ACC112 (cell line): Measurements from ENCODE around the gene ATPAF2.
A peak's percentile ranks its signal among the peaks of the same experiment; 100 is the strongest.

Experiments used
- H2AFZ ChIP-seq: fragments of 200-600 bp; sonication (generic); one replicate; pipeline ENCODE4 v1.6.0; 2017; ENCODE audit warnings: antibody characterized with exemption, low read length; ENCODE audit not compliant: unreplicated experiment
- H3K27ac ChIP-seq: fragments of 200-600 bp; sonication (generic); 2 replicates; pipeline ENCODE4 v1.5.1; 2014; ENCODE audit warnings: low read depth, mild to moderate bottlenecking, antibody characterized with exemption, low read length, moderate library complexity
- H3K27me3 ChIP-seq: fragments of 200-600 bp; sonication (generic); 2 replicates; pipeline ENCODE4 v1.6.1; 2014; ENCODE audit warnings: mild to moderate bottlenecking, antibody characterized with exemption, low read length, moderate library complexity, mixed read lengths; ENCODE audit not compliant: insufficient read depth
- H3K36me3 ChIP-seq: fragments of 200-600 bp; sonication (generic); 2 replicates; pipeline ENCODE4 v1.6.1; 2016; ENCODE audit warnings: mild to moderate bottlenecking, antibody characterized with exemption, low read length, moderate library complexity, mixed read lengths; ENCODE audit not compliant: insufficient read depth
- H3K4me1 ChIP-seq: fragments of 200-600 bp; sonication (generic); one replicate; pipeline ENCODE4 v1.6.1; 2016; ENCODE audit warnings: low read length, mixed read lengths; ENCODE audit not compliant: insufficient read depth, unreplicated experiment, control insufficient read depth
- H3K4me3 ChIP-seq: fragments of 200-600 bp; sonication (generic); 2 replicates; pipeline ENCODE4 v1.5.1; 2014; ENCODE audit warnings: mild to moderate bottlenecking, low read depth, low read length
- H3K79me2 ChIP-seq: fragments of 200-600 bp; sonication (generic); one replicate; pipeline ENCODE4 v1.6.0; 2016; ENCODE audit warnings: low read length; ENCODE audit not compliant: control insufficient read depth, unreplicated experiment, insufficient read depth

The ATPAF2 gene

DNA sequence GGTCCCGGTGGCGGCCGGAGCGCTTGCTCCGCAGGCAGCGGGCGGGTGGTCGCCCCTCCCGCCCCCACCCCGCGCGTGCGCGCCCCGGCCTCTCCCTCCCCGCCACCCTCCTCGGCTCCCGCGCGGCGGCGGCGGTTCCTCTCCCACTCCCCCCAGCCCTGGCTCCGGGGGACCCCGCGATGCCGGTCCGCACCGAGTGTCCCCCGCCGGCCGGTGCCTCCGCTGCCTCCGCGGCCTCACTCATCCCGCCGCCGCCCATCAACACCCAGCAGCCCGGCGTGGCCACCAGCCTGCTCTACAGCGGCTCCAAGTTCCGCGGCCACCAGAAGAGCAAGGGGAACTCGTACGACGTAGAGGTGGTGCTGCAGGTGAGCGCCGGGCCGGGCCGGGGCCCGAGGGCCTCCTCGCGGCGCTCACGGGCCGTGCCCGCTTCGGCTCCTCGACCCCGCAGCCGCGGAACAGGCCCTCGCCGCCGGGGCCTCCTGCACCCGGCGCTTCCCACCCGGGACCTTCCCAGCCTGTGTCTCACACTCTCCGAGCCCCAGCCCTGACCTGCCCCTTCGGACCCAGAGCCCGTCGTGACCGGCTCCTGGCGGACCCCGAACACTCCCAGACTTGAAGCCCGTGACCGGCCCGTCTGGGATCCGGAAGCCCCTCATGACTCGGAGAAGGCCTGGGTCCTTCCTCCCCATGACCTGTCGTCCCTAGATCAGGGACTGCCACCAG is 730 bp upstream of the ATPAF2 start:
- no peaks in the 10 kb centered on the region for H3K27me3 ChIP-seq
- H3K4me3 ChIP-seq, result peak overlapping the region; percentile 90
- H3K27ac ChIP-seq, result no peak overlapping the region
- H3K79me2 ChIP-seq, result peaks cover 29% of the 10 kb centered on the region
- no peaks in the 10 kb centered on the region for H3K36me3 ChIP-seq
- H3K4me1 ChIP-seq, result peaks cover 34% of the 10 kb centered on the region
- H2AFZ ChIP-seq, result peak overlapping the region; percentile 76

DNA sequence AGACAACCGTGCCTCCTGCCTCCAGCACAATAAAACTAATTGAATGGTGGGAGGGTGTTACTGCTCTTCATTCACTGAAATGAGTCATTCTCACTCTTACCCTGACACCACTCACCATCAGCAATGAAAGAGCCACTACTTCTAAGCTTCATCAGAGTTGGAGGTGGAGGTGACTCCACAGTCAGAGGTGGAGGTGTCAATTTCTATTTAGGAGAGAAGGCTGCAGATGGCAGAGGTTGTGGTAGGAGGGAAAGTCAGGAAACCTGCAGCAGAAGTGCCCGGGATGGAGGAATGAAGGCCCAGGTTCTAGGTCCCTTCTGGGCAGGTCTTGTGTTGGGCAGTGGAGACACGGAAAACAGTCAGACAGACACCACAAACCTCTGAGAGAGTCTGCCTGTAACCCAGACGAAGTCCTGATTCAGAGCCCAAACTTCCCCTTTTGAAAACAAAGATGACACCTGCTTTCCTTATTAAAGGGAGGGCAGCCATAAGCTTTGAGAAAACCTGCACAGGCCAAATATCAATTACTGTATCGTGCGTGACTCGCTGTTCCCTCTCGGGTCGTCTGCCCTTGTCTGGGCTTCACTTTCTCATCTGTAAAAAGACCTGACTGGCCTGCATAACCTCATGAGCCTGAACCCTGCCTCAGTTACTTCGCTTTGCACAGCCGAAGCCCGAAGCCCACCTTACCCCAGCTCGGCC is 668 bp downstream of the ATPAF2 start:
- H3K36me3 ChIP-seq, result no peaks in the 10 kb centered on the region
- peaks cover 35% of the 10 kb centered on the region for H3K4me1 ChIP-seq
- H3K79me2 ChIP-seq, result peaks cover 35% of the 10 kb centered on the region
- H3K4me3 ChIP-seq, result peak overlapping the region; percentile 90
- H3K27ac ChIP-seq, result no peak overlapping the region
- peak overlapping the region; percentile 69 for H2AFZ ChIP-seq
- H3K27me3 ChIP-seq, result no peaks in the 10 kb centered on the region

DNA sequence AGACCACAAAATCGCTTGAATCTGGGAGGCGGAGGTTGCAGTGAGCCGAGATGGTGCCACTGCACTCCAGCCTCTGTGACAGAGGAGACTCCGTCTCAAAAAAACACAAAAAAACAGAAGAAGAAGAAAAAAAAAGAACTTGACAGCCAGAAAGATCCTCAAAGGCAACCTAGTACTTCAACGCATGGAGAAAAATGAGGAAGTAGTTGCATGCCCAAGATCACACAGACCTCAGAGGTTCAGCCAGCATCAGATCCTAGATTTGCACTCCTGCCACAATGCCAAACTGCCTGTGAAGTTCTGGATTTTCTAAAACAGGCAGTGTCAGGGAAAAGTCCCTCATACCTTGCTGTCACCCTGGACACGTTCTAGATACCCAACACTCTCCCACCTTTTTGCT is 1.5 kb downstream of the ATPAF2 start:
- no peak overlapping the region for H2AFZ ChIP-seq
- peaks cover 37% of the 10 kb centered on the region for H3K4me1 ChIP-seq
- peaks cover 35% of the 10 kb centered on the region for H3K79me2 ChIP-seq
- no peaks in the 10 kb centered on the region for H3K27me3 ChIP-seq
- H3K36me3 ChIP-seq, result no peaks in the 10 kb centered on the region
- H3K27ac ChIP-seq, result no peak overlapping the region
- H3K4me3 ChIP-seq, result peak overlapping the region; percentile 90

DNA sequence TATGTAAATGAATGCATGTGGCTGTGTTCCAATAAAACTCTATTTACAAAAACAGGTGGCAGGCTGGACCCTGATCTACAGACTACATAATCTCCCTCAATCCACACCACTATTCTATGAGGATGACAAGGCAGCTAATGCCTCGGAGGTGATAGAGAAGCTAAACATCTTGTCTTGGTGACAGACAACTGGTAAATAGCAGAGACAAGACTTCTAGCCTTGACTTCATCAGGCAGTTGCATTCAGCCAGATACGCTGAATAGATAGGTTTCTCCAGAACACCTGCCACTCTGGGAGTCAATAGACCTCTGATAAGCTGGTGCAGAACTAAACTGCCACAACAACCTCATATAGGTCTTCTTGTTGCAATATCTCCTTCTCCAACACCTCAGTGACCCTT is 3.3 kb downstream of the ATPAF2 start:
- no peaks in the 10 kb centered on the region for H3K27me3 ChIP-seq
- H3K27ac ChIP-seq, result no peak overlapping the region
- no peak overlapping the region for H2AFZ ChIP-seq
- peaks cover 30% of the 10 kb centered on the region for H3K4me1 ChIP-seq
- no peaks in the 10 kb centered on the region for H3K36me3 ChIP-seq
- peaks cover 26% of the 10 kb centered on the region for H3K79me2 ChIP-seq
- H3K4me3 ChIP-seq, result no peak overlapping the region

DNA sequence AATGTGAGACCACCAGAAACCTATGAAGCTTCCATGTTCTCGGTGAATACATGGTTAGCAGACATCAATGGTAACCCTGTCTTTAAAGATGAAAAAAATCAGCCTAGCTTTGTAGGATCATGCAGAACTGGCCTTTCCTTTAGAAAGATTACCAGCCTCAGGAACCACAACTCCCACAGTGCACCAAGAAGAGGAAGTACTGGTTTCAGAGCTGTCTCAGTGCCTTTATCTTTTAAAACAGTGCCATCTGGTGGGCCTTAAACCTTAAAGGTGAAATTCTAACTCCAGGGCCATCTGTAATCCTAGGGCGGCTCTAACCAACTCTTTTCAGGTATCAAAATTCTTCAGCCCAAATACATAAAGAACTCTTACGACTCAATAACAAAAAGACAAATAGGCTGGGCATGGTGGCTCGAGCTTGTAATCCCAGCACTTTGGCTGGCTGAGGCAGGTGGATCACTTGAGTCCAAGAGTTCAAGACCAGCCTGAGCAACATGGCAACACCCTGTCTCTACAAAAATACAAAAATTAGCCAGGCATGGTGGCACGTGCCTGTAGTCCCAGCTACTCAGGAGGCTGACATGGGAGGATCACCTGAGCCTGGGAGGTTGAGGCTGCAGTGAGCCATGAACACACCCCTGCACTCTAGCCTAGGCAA is 5.4 kb downstream of the ATPAF2 start:
- Histone ChIP-seq H3K4me3 (no peak overlapping the region), H3K36me3 (no peaks in the 10 kb centered on the region), H3K4me1 (peaks cover 24% of the 10 kb centered on the region), H3K27ac (no peak overlapping the region), H2AFZ (no peak overlapping the region), H3K27me3 (no peaks in the 10 kb centered on the region), H3K79me2 (peaks cover 21% of the 10 kb centered on the region)

DNA sequence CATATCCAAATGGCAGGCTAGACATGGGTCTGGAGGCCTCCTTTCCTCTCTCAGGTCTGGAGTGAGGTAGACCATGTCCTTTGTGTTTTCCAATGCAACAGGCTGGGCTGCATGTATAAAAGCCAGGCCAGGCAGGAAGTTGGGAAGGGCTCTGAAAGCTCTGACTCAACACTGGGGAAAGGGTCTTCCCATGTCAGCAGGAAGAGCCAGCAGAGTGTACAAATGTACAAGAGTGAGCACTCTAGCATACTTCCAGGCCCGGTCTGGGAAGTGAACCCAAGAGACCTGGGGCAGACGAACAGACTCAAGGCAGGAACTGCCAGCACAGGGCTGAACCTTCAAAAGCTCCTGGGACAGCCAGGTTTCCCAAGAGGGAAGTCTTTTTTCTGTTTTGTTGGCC is 7.0 kb downstream of the ATPAF2 start:
- Histone ChIP-seq H3K27ac (peak overlapping the region; percentile 33), H3K4me3 (no peak overlapping the region), H2AFZ (peak overlapping the region; percentile 11), H3K36me3 (no peaks in the 10 kb centered on the region), H3K27me3 (no peaks in the 10 kb centered on the region), H3K79me2 (peaks cover 8% of the 10 kb centered on the region), H3K4me1 (peaks cover 15% of the 10 kb centered on the region)

DNA sequence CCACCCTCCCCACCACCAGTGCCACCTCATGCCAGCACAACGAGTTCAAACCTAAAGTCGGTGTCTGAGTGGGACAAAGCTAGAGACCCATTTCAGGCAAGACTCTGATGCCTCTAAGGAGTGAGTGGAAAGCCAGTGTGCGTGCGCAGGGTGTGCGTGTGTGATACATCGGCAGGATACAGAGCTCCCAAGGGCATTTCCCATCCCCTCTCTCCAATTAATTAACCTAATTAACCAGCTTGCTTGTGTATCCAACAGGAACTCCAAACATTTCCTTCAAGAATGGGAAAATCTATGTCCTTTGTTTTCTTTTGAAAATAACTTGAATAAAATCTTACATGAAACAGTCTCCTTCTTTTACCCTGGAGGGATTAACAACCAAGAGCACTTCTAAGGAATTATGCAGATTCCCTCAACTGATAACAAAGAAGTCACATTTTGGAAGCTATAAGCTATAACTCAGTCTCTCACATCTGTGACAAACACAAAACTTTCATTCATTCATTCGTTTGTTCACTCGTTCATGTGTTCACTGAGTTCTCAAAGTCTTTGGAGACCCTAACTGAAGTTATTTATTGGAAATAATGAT is 9.9 kb downstream of the ATPAF2 start:
- Histone ChIP-seq H3K36me3 (no peaks in the 10 kb centered on the region), H3K79me2 (peaks cover 5% of the 10 kb centered on the region), H3K4me1 (peaks cover 33% of the 10 kb centered on the region), H3K27ac (no peak overlapping the region), H3K4me3 (no peak overlapping the region), H3K27me3 (no peaks in the 10 kb centered on the region), H2AFZ (no peak overlapping the region)

DNA sequence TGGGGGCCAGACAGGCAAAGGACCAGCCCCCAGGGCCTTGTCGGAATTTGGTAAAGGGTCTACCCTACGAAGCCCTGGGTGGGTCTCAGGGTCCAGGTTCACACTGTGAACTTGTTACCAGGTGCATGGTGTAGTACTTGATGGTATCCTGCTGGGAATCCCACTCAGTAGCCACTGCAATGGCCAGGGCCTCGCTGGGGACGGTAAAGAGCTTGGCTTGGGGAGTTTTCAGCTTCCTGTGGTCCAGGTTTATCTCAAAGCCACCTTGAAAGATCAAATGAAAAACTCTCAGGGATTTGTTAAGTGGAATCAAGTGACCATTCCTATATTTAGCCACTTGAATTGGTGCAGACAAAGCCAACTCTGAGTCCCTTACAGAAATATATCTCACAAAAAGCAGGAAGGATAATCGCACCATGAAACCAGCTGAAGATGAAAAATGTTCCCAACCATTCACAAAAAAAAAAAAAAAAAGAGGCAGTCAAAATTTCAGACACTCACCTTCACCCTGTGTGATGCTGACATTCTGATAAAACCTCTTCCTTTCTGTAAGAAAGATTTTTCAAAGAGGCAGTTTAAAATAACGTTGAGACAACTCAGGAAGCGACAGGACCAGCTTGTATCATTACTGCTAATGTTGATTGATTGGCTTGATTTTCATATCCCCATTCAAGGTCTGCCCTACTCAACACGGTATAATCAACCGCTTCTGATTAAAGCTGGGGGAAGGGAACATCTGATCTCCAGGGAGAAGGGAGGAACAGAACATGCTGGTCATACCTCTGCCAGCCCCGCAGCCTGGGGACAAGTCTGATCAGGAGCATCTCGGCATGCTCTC is 10.6 kb downstream of the ATPAF2 start:
- peaks cover 3% of the 10 kb centered on the region for H3K79me2 ChIP-seq
- H3K27ac ChIP-seq, result no peak overlapping the region
- H3K4me3 ChIP-seq, result no peak overlapping the region
- H3K4me1 ChIP-seq, result peaks cover 32% of the 10 kb centered on the region
- no peaks in the 10 kb centered on the region for H3K27me3 ChIP-seq
- no peak overlapping the region for H2AFZ ChIP-seq
- H3K36me3 ChIP-seq, result no peaks in the 10 kb centered on the region

DNA sequence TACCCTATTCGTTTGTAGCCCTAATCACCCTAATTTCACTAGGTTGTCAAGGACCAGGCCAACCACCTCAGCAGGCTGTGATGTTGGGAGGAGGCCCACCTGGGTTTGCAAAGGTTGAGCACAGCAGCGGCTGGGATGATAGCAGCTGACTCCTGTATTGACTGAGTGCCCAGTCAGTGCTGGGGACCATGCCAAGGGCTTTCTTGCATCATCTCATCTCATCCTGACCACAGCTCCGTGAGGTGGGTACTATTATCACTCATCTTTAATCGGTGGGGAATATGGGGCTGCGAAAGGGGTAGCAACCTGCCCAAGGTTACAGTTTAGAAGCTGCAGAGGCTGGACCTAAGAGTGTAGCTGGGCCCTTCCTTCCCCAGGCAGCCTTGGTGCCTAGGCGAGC is 11.7 kb downstream of the ATPAF2 start:
- Histone ChIP-seq H3K27ac (no peak overlapping the region), H3K36me3 (no peaks in the 10 kb centered on the region), H3K27me3 (no peaks in the 10 kb centered on the region), H2AFZ (no peak overlapping the region), H3K79me2 (no peaks in the 10 kb centered on the region), H3K4me3 (no peak overlapping the region), H3K4me1 (peaks cover 26% of the 10 kb centered on the region)
